Glomerular visceral epithelial cell (primary cell): Measurements from ENCODE around the gene ELFN1.

ENCODE experiments used
- DNase-seq: peaks from one replicate; pipeline ENCODE4 v3.0.0-alpha.2; 2016; ENCODE audit errors: extremely low spot score

Gene ELFN1

GRCh38 chr7:1741751-1742554, 71.9 kb downstream of the ELFN1 start:
- no peak for DNase-seq

- no peak for DNase-seq
These were observed 72.7 kb downstream of the ELFN1 start for GRCh38 chr7:1742555-1743303.

GRCh38 chr7:1743481-1744230, 73.6 kb downstream of the ELFN1 start:
- DNase-seq: no peak

DNA sequence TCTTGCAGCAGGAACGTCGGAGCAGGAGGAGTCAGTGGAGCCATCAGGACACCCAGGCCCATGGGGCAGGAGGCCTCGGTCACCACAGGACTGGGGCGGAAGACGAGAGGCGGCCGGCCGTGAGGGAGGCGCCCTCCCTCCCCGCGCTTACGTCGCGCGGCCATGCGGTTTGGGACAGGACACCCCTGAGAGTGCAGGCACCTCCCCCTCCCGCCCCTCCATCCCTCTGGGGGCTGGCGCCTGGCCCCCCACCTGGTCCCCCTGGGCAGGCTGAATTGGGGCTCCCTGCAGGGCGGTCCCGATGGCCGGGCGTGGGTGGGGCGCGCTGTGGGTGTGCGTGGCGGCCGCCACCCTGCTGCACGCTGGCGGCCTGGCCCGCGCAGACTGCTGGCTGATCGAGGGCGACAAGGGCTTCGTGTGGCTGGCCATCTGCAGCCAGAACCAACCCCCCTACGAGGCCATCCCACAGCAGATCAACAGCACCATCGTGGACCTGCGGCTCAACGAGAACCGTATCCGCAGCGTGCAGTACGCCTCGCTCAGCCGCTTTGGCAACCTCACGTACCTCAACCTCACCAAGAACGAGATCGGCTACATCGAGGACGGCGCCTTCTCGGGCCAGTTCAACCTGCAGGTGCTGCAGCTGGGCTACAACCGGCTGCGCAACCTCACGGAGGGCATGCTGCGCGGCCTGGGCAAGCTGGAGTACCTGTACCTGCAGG, 74.4 kb downstream of the ELFN1 start:
- no peak for DNase-seq

DNA sequence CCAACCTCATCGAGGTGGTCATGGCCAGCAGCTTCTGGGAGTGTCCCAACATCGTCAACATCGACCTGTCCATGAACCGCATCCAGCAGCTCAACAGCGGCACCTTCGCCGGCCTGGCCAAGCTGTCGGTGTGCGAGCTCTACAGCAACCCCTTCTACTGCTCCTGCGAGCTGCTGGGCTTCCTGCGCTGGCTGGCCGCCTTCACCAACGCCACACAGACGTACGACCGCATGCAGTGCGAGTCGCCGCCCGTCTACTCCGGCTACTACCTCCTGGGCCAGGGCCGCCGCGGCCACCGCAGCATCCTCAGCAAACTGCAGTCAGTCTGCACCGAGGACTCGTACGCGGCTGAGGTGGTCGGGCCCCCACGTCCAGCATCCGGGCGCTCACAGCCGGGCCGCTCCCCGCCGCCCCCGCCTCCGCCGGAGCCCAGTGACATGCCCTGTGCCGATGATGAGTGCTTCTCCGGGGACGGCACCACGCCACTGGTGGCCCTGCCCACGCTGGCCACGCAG, 75.0 kb downstream of the ELFN1 start:
- no peak for DNase-seq

GRCh38 chr7:1745576-1746490, 75.8 kb downstream of the ELFN1 start:
- DNase-seq: no peak

GRCh38 chr7:1746491-1746975, 76.5 kb downstream of the ELFN1 start:
- no peak for DNase-seq

- DNase-seq: no peak
These were observed 77.1 kb downstream of the ELFN1 start for GRCh38 chr7:1747004-1747801.

DNA sequence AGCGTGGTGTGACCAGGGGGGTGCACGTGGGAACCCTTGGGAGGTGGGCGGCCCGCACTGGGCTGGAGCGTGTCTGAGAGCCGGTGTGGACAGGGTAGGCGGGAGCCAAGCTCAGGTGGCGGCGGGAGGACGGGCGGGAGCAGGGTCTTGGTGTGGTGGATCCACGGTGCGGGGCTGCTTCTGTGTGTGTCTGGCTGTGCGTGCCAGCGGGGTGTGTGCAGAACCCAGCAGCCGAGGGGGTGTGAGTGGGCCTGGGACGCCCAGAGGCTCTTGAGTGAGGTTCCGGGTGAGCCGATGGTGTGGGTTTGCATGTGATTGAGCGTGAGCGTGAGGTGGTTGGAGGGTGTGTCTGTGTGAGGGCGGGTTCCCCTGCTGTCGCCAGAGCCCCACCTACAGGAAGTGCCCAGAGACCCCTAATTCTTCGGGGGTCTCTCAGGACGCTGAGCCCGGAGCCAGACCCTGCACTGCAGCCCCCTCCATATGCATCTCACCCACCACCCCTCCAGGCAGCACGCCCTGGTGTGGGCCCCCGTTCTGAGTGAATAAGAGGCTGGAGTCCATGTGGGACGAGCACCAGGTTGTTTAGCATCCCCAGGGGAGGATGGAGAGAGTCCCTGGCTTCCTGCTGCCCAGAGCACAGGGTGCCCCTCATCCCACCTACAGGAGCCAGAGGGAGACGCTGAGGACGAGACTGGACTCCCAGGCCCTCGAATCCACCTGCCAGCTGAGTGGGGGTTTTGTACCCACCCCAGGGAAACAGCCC, 78.2 kb downstream of the ELFN1 start:
- DNase-seq: no peak

- DNase-seq: no peak
These were observed 78.7 kb downstream of the ELFN1 start for GRCh38 chr7:1748839-1749173.

DNA sequence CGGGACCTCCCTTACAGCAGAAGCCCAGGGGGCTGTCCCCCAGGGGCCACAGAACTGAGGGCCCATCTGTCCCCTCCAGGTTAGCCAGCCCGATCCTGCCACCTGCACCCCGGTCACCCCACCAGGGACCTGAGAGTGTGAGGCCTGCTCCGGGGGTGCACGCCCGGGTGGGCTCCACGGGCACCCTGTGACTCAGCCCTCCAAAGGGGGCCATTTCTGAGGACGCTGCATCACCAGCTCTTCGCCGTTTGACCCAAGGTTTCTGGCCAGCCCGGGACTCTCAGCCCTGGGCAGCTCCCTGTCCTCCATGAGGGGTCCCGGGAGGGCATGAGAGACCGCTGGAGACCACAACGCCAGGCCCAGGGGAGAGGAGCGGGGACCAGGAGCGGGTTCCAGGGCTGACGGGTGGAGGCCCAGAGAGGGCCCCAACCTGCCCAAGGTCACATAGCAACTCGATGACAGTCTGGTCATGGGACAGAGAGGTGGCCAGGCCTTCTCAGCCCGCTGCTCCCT, 79.3 kb downstream of the ELFN1 start:
- no peak for DNase-seq

DNA sequence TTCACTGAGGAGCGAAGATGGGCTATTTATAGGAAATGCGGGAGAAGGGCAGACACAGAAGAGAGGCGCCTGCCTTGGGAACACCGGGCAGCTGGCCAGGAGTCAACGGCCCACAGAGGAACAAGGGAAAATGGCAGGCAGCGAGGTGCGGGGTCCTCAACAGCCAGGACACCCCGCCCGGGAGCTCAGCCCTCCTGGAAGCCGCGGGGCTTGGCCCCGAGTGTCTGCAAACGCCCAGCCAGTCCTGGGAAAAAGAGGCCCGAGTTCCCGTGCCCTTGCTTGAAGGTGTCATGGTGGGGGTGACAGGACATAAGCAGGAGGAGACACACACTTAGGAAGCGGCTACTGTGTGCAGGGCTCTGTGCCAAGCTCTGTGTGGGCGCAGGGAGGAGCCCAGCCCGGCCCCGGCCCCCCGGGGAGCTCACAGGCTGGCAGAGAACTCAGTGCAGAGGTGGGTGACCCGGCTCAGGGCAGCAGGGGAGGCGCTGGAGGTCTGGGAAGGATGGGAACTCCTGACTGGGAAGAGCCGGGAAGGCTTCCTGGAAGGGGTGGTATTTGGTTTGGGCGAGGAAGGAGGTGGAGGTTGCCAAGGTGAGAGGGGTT, 79.9 kb downstream of the ELFN1 start:
- DNase-seq: peak; percentile 13

DNA sequence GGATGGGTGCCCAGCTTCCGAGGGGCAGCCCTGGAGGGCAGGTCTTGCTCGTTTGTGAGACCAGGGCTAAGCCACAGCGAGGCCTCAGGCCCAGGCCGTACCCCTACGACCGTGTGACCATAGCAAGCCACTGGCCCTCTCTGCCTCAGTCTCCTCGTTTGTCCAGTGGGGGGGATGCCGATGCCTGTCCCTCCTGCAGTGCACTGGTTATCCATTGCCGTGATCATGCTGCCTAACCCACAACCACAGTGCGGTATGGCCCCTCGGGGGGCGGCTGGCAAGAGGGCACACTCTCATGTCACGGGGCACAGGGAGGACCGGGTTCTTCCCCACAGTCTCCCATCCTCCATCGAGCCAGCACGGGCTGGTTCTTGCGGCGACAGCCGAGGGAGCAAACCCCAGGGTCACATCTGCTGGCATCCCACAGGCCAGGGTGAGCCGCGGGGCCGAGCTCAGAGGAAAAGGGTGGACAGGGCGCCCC, 80.5 kb downstream of the ELFN1 start:
- no peak for DNase-seq

DNA sequence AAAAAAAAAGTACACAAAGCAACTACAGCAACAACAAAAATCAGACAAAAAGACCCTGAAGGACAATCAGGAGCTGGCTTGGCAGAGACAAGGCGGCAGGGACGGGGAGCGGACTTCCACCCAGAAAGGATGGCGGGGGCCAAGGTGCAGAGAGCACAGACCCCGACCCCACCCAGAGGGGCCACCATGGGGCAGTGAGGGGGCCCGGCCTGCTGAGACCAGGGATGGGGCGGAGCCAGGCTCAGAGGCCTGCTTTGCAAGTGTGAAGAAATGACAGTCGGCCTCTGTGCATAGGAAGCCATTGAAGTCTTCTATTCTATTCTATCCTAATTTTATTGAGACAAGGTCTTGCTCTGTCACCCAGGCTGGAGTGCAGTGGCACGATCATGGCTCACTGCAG, 82.0 kb downstream of the ELFN1 start:
- DNase-seq: no peak

DNA sequence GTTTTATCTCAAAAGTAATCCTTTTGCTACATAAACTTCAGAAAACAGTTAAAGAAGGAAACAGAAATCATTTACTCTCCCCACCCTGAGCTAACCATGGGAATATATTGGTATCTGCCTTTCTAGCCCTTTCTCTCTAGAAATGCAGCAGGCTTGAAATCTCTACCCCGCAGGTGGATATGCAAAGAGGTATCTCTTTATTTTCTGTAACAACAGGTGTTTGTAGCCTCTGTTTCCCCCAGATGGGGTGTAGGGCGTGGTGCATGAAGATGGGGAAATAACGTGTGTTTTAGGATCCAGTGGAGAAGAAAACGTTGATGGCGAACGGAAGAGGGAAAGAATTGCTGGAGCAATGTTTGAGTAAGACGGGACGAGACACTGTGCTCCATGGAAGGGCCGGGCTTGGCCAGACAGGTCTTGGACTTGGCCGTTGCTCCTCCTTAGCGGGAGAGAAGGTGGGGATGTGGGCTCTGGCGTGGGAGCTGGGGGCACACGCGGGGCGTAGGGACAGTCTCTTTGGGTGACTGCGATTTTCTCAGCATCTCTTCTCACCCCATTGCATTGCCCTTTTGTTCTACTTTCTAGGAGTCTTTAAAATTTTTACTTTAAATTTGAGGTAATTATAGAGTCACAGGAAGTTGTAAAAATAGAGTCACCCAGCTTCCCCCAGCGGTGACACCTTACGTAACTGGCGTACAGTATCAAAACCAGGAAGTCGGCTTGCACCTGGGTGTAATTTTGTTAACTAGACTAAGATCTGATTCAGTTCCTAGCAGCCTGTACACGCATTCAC, 82.9 kb downstream of the ELFN1 start:
- DNase-seq: no peak

DNA sequence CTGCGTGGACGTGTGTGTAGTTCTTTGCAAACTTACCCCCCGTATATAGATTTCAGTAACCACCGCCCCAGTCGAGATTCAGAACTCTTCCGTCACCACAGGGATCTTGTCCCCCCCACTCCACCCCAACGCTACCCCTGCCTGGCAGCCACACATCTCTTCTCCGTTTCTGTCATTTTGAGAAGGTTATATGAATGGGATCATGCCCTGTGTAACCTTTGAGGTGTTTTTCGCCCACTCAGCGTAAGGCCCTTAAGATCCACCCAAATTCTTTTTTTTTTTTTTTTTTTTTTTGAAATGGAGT, 83.4 kb downstream of the ELFN1 start:
- no peak for DNase-seq

- DNase-seq: no peak
These were observed 84.3 kb downstream of the ELFN1 start for GRCh38 chr7:1754345-1754908.
